ENCODE measurements around the gene TBL1X.
"Not testable (repeated sequence)": the region's sequence is repeated elsewhere in the genome, so short reads cannot be mapped to it uniquely, and the experiment has no call there.

The TBL1X gene

GRCh38 chrX:9461087-9461486 lies 3.8 kb upstream of the TBL1X start:
- DNase-seq = no peak

GRCh38 chrX:9462456-9462855 lies 2.4 kb upstream of the TBL1X start:
- no peak for DNase-seq

GRCh38 chrX:9465380-9466123 lies 694 bp downstream of the TBL1X start:
- DNase-seq = no peak

- DNase-seq = no peak
Measured at GRCh38 chrX:9466124-9466495, 1.3 kb downstream of the TBL1X start.

GRCh38 chrX:9466736-9467135 lies 1.9 kb downstream of the TBL1X start:
- DNase-seq = no peak

- DNase-seq = no peak
Measured at GRCh38 chrX:9467146-9467545, 2.3 kb downstream of the TBL1X start.

GRCh38 chrX:9467751-9468150 lies 2.9 kb downstream of the TBL1X start:
- DNase-seq = no peak

GRCh38 chrX:9471571-9471985 lies 6.7 kb downstream of the TBL1X start:
- DNase-seq = no peak

- DNase-seq = no peak
Measured at GRCh38 chrX:9473708-9474107, 8.8 kb downstream of the TBL1X start.

GRCh38 chrX:9475417-9475816 lies 10.6 kb downstream of the TBL1X start:
- DNase-seq = not testable (repeated sequence)

- no peak for DNase-seq
Measured at GRCh38 chrX:9475984-9476383, 11.1 kb downstream of the TBL1X start.

GRCh38 chrX:9476810-9477575 lies 12.1 kb downstream of the TBL1X start:
- no peak for DNase-seq

- no peak for DNase-seq
Measured at GRCh38 chrX:9482408-9482807, 17.6 kb downstream of the TBL1X start.

GRCh38 chrX:9482837-9483236 lies 18.0 kb downstream of the TBL1X start:
- DNase-seq = no peak

GRCh38 chrX:9483376-9483775 lies 18.5 kb downstream of the TBL1X start:
- DNase-seq = no peak

- DNase-seq = no peak
Measured at GRCh38 chrX:9486786-9487387, 22.0 kb downstream of the TBL1X start.

- no peak for DNase-seq
Measured at GRCh38 chrX:9488586-9488985, 23.7 kb downstream of the TBL1X start.

- no peak for DNase-seq
Measured at GRCh38 chrX:9489234-9489633, 24.4 kb downstream of the TBL1X start.

- DNase-seq = no peak
Measured at GRCh38 chrX:9492901-9493300, 28.0 kb downstream of the TBL1X start.

- DNase-seq = peak; percentile 17
Measured at GRCh38 chrX:9493936-9494335, 29.1 kb downstream of the TBL1X start.

GRCh38 chrX:9494771-9495170 lies 29.9 kb downstream of the TBL1X start:
- peak; percentile 36 for DNase-seq

GRCh38 chrX:9495496-9495895 lies 30.6 kb downstream of the TBL1X start:
- peak; percentile 11 for DNase-seq

GRCh38 chrX:9498236-9498635 lies 33.4 kb downstream of the TBL1X start:
- no peak for DNase-seq

GRCh38 chrX:9500584-9500983 lies 35.7 kb downstream of the TBL1X start:
- DNase-seq = no peak
